GM19025 (cell line): ENCODE results near the gene GGTLC1.
A peak's percentile ranks its signal among the peaks of the same experiment; 100 is the strongest.

ENCODE experiments used
- ATAC-seq: cut with Tn5 transposase; IDR thresholded peaks from one replicate; pipeline ENCODE4 v1.9.1; 2021; ENCODE audit warnings: mild to moderate bottlenecking, low read depth, moderate library complexity; ENCODE audit not compliant: unreplicated experiment

GGTLC1 gene

DNA sequence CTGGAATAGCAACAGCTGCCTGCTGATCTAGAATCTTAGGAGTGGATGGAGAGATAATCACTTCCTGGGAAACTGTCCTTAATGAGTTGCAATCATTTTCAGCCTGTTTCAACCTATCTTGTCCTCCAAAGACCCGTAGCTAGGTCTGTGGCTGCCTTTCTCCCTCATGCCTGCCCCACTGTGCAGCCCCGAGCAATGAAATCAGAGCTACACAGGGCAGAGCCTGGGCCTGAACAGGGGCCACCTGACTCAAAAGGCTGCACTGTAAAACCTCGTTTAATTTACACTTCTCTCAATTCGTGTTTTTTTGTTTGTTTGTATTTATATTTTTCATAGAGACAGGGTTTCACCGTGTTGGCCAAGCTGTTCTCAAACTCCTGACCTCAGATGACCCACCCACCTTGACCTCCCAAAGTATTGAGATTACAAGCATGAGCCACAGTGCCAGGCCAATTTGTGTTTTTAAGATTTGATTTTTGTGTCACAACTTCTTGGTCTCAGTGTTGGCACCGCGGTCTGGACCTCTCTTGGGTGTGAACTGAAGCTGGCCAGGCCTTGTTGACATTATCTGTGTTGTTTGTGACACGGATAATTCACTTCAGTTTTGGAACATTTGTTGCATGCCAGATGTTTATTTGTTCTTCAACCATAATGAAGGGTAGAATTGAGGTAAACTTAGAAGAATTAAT lies 21.5 kb downstream of the GGTLC1 start:
- no peak for ATAC-seq

DNA sequence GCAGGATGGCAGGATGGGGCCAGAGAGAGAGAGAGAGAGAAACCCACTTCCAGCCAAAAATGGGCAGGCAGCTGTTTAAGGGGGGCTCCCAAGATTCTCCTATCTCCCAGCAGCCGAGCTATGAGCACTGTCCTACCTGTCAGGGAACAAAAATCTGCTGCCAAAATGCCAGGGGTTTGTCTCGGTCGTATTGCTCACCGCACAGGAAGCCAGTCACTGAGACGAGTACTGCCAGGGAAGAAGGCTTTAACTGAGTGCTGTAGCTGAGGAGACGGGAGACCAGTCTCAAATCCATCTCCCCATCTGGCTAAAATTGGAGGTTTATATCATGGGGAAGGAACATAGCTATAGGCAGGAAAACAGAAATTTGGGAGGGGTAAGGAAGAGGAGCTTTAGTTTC lies 22.3 kb downstream of the GGTLC1 start:
- no peak for ATAC-seq

DNA sequence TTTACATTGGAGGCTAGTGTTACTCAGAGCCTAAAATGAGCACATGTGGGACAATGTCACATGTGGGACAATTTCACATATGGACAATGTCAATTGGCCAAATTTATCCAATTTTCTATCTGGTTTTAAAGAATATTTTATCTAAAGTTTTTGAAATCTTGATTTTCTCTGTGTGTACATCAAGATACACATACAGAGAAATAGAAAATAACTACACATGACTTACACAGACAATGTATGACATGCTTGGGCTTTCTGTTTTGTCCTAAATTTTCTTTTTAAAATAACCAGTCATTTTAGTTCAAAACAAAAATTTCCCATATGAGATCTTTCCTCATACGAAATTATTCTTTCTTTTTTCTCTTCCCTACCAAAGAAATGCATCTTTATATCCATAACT lies 24.6 kb downstream of the GGTLC1 start:
- ATAC-seq: no peak

DNA sequence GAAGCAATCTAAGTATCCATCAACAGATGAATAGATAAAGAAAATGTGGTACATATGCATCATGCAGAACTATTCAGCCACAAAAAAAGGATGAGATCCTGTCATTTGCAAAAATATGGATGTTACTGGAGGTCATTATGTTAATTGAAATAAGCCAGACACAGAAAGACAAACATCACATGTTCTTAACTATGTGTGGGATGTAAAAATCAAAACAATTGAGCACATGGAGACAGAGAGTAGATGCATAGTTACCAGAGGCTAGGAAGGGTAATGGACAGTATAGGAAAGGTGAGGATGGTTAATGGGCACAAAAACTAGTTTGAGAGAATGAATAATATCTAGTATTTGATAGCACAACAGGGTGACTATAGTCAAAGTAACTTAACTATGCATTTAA lies 26.3 kb downstream of the GGTLC1 start:
- no peak for ATAC-seq

DNA sequence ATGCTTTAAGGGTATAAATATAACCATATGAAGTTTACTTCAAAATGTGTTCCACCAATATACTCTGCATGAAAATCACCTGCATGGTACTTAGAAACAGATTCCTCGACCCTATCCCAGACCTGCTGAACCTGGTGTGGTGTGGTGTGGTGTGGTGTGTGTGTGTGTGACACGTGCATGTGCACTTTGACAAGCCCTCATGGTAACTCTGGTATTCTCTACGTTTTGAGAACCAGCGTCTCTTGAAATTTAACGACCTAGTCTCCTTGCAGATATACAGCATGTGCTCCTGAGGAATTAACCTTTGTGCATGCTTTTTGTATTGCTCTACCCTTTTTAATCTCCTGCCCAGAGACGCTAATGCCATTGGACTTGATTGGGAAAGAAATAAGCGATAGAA lies 29.5 kb downstream of the GGTLC1 start:
- no peak for ATAC-seq

DNA sequence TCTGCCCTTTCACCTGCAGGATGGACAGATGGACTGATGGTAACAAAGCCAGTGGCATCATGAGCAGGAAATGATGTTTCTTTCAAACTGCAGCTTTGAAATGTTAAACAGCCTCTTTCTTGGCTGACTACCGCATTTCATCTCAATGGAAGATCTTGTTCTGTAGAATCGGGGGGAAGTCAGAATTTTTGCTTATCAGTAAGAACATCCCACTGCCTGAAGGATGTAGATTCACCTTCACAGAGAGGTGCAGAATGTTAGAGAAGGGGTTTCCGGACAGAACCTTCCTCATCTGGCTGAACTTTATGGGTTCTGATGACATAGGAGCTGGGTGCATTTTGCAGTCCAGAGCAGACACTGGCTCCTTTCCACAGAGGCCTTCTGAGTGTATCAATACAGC lies 32.7 kb downstream of the GGTLC1 start:
- no peak for ATAC-seq

DNA sequence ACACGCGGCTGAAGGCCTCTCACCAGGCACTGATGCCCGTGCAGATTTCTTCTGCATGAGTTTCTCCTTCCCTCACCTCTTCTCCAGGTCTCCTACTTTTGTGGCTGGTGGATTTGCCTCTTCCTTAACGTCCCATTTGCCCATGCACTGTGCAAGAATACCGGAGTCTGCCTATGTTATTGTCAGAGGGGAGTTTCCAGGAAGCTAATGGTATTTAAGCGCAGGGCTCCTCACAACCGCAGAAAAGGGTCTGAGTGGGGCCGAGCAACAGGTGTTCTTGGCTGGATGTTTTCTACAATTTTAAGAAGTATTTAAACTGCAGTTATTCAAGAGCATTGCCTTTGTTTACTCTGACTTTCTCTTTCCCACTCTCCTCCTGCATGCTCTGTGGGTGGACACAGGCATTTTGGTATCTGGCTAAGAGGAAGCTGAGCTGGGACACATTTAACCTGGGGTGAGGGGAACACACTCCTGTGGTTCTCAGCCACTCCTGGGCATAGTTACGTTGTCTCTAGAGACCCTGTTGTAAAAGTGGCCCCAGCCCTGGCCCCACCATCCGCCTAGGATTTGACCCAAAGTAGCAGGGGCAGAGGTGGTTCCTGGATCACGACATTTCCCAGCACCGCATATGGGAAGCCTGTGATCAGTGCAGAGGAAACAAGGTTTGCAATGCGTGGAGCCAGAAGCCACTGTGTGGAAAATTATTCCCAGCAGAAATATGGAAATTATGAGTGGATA lies 34.4 kb downstream of the GGTLC1 start:
- ATAC-seq: no peak

DNA sequence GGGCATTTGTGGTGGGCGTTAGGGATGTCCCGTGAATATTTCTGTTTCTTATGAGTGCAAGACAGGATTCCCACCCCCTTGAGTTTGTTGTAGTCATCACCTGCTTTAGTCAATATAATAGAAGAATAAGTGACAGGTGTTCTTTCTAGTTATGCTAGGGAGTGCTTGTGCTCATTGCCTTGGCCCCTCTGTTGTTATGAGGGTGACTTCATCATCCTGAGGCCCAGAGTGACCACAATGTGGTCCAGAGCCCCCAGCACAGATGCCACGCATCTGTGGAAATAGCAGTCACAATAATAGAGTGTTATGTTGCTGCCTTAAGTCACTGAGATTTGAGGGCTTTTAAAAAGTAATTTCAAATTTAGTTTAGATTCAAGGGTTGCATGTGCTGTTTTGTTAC lies 42.4 kb downstream of the GGTLC1 start:
- ATAC-seq: no peak

DNA sequence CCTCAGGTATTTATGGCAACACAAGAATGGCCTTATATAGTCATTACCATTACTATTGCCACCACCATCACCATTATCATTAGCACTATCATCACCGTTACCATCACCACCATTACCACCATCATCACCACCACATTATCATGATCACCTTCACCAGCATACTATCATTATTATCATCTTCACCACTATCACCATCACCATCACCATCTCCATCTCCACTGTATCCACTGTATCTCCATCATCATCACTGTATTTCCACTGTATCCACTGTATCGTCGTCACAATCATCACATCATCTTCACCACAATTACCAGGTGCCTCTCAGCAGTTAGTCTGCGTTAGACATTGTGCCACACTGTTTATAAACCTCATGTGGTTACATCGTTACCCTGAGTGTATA lies 45.3 kb downstream of the GGTLC1 start:
- ATAC-seq: no peak

DNA sequence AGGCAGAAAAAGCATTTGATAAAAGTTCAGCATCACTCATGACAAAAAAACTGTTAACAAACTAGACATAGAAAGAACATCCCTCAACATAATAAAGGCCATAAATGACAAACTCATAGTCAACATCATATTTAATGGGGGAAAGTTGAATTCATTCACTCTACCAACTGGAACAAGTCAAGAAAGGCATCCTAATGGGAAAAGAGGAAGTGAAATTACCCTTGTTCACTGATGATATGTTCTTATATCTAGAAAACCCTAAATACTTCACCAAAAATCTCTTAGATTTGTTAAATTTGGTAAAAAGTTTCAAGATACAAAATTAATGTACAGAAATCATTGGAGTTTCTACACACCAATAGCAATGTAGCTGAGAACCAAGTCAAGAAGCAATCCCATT lies 48.9 kb downstream of the GGTLC1 start:
- no peak for ATAC-seq

DNA sequence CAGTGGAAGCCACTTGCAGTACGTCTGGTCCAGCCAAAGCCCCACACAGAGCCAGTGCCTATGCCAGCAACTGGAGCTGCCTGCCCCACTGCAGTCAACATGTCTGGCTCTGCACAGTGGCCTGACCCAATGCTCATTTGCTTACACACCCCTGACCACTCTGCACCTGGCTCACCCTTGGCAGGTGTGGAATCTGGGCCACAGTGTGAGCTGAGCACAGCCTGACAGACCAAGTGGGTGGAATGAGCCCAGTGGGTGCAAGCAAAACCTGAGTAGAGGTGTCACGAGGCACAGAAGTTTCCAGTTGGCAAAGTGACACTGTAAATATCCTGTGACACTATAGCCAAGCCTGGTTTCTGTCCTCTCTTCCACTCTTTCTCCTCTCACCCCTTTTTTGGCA lies 49.5 kb downstream of the GGTLC1 start:
- no peak for ATAC-seq

DNA sequence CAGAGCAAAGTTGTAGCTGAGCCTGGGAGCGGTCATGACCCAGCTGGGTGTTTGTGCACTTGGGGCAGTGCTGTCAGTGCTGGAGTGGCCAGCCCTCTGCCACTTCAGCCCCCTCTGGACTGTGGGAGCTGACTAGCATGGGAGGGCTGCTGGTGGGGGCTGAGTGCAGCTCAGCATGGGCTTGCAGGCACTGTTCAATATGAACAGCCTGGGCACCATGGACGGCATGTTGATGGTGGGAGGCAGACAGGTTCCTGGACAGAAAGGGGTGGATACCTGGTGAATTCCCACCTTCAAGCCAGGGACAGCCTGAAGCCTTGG lies 50.5 kb downstream of the GGTLC1 start:
- no peak for ATAC-seq

DNA sequence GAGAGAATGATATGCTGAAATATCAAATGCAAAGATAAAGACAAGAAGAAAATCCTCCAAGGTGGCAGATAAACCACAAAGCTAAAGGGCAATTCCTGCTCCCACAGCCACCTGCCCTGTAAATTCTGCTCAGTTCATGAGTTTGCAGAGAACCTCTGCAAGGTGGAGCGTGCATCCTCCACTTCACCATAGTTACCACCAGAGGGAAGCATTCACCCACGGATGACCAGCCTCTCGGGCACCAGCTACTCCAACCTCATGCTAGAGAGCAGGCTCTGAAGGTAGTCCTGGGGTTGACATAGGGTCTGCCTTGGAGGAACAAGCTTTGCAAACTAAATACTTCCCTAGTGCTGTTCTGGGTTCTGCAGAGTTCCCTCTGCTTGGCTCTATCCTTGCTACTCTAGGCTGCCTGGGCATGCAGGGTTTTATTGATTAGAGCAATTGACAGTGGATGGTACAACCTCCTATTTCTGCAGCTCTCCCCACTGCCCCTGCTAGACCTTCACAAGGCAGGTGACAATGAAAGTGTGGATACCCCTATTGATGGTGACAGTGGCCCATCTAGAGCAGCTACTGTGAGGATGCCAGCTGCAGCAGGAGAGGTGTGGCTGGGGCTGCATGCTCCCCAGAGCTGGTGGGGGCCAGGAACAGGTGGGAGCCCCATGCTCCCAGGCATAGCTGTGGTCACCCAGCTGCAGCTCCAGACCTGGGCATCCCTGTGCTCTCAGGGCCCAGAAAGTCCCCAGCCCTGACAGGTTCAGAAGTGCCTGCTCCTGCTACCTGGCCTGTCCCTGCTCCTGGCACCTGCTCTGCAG lies 51.1 kb downstream of the GGTLC1 start:
- ATAC-seq: peak; percentile 73
